HG02798 (cell line): Measurements from ENCODE around the gene ZAP70.
"Not testable (repeated sequence)": the region's sequence is repeated elsewhere in the genome, so short reads cannot be mapped to it uniquely, and the experiment has no call there.

Source experiments
- ATAC-seq: cut with Tn5 transposase; IDR thresholded peaks from one replicate; pipeline ENCODE4 v1.9.1; 2021; ENCODE audit warnings: mild to moderate bottlenecking; ENCODE audit not compliant: unreplicated experiment, poor library complexity

ZAP70 gene

DNA sequence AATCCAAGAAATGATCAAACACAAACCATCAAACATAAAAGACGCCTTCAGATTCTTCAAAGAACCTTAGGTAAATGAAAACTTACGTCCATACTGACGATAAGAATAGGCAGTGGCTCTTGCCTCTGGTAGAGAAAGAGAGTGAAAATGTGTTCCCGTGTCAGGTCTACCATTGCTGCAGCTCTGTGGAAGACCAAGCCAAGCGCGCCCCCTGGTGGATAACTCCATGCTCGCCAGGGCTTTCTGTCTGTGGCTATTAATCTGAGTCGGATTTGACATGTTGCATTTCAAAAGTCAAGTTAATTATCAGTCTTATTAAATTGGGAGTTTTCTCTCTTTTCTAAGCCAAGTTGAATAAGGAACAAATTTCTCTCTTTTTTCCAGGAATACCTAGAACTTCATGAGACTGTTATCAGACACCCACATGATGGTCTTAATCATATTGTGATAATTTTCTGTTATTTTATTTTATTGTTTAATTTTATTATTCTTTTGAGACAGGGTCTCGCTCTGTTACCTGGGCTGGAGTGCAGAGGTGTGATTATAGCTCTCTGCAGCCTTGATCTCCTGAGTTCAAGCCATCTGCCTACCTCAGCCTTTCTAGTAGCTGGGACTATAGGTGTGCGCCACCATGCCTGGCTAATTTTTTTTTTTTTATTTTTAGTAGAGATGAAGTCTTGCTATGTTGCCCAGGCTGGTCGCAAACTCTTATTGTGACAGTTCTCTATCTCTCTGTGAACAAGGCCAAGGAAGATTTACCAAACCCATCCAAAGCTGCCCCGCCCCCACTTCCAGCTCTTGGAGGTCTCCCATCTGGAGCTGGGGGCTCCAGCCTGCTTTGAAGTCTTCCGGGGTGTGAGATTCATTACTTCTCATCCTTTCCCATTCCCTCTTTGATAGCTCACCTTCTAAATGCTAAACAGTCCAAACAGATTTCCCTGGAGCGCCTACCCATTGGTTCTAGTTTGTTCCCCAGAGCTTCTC, 15.8 kb upstream of the ZAP70 start:
- ATAC-seq, result peak; percentile 83

DNA sequence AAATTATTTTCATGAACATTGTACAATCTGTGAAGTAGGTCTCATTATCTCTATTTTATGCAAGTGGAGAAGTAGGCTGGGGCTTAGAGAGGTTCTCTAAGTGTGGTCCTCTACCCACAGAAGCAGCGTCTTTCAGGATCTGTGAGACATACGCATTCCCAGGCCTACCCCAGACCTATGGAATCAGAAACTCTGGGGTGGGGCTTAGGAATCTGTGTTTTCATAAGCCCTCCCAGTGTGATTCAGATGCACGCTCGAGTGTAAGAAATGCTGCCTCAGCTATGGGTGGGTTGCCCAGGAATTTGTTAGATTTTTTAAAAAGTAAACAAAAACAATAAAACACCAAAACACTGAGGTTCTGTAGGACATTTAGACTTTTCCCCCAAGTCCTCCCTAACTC, 14.8 kb upstream of the ZAP70 start:
- no peak for ATAC-seq

DNA sequence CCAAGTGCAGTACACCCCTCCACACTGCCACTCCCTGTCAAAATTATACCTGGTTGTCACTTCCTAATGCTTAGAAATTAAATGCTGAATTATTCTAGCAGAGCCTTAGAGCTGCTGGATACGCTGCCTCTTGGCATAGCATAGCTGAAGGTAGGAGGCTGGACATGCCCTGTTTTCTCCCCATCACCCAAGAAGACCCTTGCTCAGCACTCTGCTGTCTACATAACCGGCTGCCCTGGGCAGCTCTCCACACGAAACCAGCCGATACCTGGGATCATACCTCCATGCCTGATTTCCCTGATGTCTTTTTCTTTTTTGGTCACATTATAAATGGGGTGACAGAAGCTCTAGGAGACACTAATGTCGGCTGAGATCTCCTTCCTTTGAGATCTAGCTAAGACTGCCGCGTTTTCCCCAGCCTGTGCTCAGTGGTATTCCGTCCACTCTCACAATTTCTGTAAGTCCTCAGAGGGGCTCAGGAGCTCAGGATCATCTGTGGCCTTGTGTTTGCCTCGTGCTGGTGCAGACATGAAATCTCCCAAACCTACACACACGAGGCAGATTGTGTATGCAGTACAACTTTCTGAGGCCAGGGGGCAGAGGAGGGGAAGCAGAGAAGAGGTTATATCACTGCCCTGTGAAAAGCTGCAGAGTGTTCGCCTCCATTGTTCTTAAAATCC, 13.5 kb upstream of the ZAP70 start:
- ATAC-seq, result peak; percentile 47

DNA sequence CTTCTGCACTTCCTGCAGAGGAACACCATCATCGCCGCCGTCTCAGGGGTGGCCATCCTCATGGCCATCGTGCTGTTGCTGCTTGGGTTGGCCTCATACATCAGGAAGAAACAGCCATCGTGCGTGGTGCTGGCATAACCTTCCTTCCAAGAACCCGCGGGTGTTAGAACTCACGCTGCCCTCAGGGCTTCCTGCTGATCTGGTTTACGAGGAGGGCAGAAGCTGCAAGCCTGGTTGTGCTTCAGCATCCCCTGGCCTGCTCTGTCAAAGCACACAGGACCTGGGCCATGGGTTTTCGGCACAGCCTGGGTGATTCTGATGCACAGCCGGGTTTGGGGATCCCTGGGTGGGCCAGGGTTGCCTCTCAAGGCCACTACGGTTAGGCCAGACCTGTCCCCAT, 12.2 kb upstream of the ZAP70 start:
- ATAC-seq, result no peak

DNA sequence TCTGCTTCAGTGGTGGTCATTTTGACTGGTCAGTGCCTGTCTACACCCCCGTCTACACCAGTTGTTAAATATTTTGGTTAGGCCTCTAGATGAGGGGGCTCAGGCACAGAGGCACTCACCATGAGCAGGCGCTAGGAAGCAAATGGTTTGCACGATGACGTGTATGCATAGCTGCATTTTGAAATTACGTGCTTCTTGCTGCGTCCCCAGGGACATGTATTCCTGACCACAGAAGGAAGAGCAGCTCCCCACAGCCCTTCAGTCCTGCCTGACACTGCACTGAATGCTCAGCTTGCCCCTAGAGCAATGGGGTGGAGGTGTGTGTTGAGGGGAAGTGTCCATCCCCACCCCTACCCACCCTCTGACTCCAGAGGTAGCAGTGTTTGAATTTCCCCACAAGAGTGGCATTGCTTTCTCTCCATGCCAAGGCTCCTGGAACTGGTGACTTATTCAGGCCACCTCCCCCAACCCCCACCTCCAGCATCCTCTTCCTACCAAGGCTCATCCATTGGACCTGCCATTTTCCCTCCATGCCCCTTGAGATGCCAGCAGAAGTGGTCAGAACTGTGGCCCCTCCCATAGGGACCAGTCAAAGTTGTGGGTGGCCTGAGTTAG, 11.4 kb upstream of the ZAP70 start:
- no peak for ATAC-seq

DNA sequence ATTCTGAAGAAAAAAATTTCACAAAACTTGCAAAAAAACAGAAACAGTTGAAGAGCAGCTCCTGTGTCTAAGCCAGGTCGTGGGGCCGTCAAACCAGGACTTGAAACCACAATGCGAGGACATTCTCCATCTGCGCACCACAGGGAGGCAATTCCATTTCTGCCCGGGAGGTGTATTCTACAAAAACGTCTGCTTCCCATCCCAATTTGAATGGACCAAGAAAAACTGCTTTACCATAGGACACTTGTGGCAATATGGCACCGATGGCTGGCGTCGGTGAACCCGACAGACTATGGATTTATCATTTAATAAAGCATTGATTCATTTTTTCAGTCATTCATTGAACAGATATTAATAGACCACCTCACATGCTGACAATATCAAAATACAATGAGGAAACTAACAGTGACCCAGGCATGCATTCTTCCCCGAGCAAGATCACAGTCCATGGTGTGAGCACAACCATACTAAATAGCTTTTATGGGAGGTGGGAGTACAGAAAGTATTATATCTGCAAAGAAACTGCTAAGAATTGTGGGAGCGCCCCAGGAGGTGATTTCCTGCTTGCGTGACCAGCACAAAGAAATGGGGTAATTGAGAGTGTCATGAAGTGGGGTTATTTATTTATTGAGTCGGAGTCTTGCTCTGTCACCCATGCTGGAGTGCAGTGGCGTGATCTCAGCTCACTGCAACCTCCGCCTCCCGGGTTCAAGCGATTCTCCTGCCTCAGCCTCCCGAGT, 10.5 kb upstream of the ZAP70 start:
- ATAC-seq, result no peak

DNA sequence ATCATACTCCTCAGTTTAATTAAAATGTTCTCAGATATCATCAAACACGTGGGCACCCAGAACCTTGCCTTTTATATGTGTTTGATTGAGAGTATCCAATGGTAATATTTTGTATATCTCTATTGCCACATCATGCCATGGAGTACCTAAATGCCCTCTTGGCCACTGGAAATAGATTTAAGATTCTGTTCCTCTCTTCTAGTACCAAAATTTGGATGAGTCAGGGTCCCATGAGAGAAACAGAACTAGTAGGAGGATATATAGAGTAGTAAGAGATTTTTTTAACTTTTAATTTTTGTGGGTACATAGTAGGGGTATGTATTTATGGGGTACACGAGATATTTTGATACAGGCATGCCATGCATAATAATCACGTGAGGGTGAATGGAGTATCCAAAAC, 9.6 kb upstream of the ZAP70 start:
- ATAC-seq, result no peak

DNA sequence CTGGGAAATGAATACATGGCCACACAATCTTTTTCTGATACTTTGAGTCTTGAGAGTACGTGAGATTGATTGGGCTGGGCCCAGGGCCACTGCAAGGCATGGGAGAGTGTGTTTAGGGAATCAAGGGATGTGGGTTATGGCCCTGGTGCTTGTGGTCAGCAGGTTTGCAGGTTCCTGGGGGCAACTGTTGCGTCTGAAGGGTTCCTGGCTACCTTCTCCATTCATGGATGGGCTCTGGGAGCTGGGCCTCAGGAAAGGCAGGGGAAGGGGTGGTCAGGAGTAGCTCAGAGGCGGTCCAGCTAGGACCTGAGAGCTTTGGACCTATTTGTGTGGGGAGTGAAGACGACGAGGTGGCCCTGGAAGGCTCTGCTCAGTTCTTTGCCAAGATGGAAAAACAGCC, 8.4 kb upstream of the ZAP70 start:
- no peak for ATAC-seq

DNA sequence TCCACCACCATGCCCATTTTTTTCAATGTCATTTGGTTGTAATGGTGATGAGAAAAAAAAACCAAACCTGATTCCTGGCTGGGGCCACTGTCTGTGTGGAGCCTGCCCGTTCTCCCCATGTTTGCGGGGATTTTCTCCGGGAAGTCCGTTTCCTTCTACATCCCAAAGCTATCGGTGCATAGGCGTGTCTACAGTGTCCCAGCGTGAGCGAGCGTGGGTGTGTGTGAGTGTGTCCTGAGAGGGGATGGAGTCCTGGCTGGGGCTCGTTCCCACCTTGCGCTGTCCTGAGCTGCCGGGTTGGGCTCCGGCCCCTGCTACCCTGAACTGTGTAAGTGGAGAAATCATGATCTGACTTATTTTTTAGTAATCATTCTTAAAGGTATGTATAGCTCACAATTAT, 7.3 kb upstream of the ZAP70 start:
- no peak for ATAC-seq

DNA sequence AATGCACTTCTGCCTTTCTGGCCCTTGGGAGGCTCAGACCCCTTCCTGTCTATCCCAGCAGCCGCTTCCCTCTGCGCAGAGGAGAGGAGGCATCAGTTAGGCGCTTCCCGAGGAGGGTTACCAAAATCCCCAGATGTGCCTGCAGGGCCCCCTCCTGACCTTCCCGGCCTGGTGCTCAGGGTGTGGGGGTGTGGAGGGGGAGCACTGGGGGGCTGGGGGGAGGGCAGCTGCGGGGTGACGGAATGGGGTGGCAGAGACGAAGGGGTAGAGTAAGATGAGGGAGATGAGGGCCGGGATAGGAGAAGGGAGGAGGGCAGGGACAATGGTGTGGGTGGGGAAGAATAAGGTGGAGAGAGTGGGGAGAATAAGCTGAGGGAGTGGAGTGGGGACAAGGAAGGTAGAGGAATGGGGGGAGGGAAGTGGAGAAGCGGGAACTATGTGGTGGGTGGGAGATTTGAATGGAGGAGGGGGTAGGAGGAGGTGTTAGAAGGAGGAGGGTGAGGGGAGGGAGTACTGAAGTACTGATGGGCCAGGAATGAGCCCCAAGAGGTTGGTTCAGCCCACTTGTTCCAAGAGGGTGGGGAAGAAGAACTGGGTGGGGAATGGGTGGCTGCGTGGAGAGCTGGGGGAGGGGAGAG, 6.5 kb upstream of the ZAP70 start:
- no peak for ATAC-seq

DNA sequence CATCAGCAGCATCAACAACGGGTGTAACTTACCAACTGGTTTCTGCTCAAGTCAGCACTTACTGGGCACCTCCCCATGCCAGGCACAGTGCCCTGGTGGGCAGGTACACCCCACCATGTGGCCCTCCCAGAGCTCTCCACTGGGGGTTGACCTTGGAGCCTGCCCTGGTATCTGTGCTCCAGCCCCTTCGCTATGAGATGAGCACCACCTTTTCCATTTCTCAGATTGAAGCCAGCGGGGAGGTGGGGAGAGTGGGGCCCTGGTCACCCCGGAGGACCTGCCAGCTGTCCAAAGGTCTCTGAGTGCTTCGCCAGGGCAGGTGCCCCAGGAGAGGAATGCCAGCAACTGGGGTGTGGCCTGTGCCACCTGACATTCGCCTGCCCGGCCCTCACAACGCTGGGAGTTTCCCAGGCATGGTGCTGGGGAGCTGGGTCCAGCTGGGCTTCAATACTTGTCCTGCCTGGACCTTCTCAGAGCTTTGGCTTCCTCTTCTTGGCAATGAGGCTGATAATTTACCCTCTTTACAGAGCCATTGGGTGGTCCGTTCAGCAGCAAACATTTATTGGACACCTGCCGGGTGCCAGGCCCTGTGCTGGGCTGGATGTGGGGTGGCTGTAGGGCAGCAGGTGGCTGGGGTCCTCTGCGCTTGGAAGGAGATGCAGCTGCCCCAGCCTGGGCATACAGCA, 5.9 kb upstream of the ZAP70 start:
- no peak for ATAC-seq

DNA sequence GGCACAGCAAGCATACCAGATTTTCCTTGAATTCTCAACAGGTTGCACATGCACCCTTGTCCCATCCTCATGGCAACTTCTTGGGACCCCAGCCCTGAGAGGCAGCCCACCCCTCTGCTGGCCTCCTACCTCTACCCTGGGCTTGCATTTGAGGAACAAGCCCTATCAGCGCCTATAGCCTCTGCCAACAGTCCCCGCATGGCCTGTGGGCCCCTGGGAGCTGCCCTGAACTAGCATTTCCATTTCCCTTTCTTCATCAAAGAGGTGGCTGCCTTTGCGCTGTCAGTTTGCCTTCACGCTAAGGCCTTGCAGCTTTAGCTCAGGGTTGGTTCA, 5.4 kb upstream of the ZAP70 start:
- no peak for ATAC-seq

DNA sequence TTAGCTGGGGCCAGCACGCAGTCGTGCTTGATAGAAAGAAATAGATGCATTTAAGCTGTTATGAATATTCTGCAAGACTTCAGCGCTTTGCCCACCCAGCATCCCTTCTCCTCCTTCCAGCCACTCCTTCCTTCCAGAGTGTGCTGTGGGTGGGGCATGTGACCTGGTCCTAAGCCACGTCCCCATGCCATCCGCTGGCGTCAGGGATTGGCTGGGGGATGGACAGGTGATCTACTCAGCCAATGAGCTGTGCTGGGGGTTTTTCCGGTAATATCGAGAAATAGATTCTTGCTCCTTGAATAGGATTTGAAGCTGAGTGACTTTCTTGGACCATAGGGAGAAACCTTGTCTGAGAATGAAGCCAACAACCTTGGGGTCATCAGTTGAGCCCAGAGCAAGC, 4.8 kb upstream of the ZAP70 start:
- no peak for ATAC-seq

DNA sequence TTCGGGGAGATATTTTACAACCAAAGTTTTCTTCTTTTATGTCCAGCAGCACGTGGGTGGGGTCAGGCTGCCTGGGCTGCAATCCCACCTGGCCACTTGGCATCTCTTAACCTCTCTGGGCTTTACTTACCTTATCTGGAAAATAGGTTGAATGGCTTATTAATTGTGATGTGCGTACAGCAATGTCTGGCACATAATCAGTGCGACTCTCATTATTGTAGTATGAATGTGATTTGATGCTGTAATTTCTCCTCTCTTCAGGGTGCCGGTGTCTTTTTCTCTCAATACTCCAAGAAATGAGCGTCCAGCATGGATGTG, 2.0 kb upstream of the ZAP70 start:
- no peak for ATAC-seq

DNA sequence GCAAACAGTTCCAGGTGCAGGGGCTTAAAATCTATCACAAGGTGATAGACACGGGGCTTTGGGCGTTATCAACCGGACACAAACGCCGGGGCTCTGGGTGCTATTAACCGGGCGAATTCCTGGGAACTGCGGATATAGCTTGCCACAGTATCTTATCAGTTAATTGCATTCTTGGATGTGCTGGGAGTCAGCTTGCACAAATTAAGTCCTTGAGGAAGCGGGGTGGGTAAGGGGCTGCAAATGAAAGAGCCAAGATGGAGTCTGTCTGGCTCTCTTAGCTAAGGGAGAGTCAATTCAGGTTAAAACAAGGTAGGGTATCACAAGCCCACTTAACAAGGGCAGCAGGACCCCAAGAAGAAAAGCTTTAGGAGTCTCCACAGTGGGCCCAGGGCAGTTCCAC, 1.2 kb upstream of the ZAP70 start:
- not testable (repeated sequence) for ATAC-seq

DNA sequence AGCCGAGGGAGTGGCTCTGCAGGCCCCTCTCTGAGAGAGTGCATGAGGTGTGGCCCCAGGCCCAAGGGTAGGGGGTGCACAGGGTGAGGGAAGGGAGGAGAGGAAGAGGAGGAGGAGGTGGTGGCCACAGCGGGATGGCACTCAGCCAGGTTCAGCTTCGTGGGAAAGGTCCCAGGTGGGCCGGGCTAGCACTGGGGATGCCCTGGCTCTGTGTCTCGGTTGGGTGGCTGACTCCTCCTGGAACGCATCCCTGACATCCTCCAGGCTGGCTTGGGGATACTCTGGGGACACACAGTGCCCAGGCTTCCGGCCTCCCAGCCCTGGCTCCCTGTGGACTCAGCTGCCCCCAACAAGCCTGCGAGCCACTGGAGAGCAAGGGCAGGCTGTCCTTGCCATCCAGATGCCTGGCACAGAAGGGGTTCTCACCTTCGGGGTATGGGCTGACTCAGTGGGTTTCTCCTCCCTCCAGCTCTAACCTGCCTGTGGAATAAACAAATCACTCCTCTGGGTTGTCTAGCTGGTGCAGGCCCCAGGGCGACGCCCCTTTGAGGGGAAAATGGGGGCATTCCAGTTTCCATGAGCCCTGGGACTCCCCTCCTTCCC, 582 bp upstream of the ZAP70 start:
- ATAC-seq, result no peak

DNA sequence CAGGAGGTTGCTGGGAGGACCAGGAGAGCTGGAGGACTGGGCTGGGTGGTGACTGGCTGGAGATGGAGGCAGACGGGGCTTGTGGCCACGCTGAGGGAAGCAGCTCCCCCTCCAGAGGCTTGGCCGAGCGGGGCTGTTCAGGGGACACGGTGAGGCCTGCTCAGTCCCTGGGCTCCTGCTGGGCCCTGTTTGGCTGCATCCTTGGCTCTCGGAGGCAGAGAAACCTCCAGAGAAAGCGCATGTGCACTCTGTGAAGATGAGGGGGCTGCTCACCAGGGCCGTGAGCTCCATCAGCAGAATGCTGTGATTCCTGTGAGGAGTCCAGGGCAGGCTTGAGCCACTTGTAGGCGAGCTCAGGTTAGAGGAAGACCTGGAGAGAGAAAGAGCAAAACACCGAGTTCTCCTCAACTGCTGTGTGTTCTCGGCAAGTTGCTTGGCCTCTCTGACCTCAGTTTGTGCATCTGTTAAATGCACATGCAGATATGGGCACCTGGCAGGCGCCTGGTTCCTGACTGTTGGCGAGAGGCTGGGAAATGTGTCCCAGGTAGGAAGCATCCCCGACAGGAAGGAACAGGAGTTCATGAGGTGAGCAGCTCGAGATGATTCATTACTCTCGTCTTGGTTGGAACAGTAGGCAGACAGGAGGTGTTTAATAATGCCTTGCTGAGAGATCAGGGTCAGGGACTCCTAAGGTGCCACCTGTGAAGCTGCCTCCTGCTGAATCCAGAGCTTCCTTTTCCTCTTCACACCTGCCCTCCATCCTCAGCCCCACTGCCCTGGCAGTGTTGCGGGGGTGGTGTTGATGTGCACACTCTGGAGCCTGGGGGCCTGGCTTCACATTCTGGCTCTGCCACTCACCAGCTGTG, 941 bp downstream of the ZAP70 start:
- no peak for ATAC-seq

DNA sequence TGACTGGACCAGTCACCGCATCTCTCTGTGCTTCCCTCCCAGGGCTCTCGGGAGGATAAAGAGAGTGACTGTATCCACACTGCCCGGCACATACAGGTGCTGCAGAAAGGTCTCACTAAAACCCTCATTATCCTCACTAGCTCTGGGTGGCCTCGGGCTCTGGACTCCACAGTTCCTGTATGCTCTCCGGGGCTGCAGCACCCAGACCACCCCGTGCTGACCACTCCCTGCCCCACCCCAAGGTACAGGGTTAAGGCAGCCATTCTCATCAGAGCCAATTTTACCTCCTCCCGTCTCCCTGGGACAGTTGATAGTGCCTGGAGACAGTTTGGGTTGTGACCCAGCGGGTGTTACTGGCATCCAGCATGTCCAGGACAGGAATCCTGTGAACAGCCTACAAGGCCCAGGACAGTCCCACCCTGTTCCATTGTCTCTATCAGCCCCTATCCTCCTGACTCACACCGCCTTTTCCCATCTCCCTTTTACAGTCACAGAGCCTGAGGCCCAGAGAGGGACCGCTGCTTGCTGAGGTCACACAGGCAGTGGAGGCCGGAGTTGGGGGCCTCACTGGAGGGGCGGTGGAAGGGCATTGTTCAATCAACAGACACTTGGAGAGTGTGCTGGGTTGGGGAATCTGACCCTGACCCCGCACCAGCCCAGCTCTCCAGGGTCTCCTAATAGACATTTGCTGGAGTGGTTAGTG, 1.7 kb downstream of the ZAP70 start:
- ATAC-seq, result no peak
